H9 (cell line): ENCODE results near the gene TMEM151B. TPM values are rescaled to one million over a fixed set of nuclear protein-coding genes. Genes with fewer than 3 reads are reported as not detected.

Experiments
- DNase-seq: peaks from one replicate; pipeline ENCODE4 v3.0.0-alpha.2; 2017
- H2AFZ ChIP-seq: one replicate; pipeline ENCODE4 v1.6.1; 2013; ENCODE audit warnings: mild to moderate bottlenecking, low read length, control low read depth, moderate library complexity
- H2AK5ac ChIP-seq: 2 replicates; pipeline ENCODE4 v1.6.1; 2013; ENCODE audit warnings: low read length, control low read depth, mixed read lengths; ENCODE audit not compliant: insufficient read length
- H2BK120ac ChIP-seq: one replicate; pipeline ENCODE4 v1.6.1; 2013; ENCODE audit warnings: low read depth, mild to moderate bottlenecking, low read length, control low read depth, inconsistent platforms; ENCODE audit not compliant: poor library complexity, severe bottlenecking
- H2BK12ac ChIP-seq: 2 replicates; pipeline ENCODE4 v1.6.1; 2013; ENCODE audit warnings: low read length, control low read depth, mixed read lengths, low read depth; ENCODE audit not compliant: insufficient read length
- H2BK15ac ChIP-seq: 2 replicates; pipeline ENCODE4 v1.6.1; 2013; ENCODE audit warnings: low read depth, low read length, control low read depth
- H2BK20ac ChIP-seq: one replicate; pipeline ENCODE4 v1.6.1; 2013; ENCODE audit warnings: low read depth, mild to moderate bottlenecking, low read length, control low read depth, inconsistent platforms; ENCODE audit not compliant: poor library complexity, severe bottlenecking
- H2BK5ac ChIP-seq: 2 replicates; pipeline ENCODE4 v1.6.1; 2013; ENCODE audit warnings: low read length, control low read depth, mixed read lengths; ENCODE audit not compliant: insufficient read length
- H3K14ac ChIP-seq: 2 replicates; pipeline ENCODE4 v1.6.1; 2013; ENCODE audit warnings: low read length, control low read depth; ENCODE audit not compliant: insufficient read depth
- H3K18ac ChIP-seq: 2 replicates; pipeline ENCODE4 v1.6.1; 2013; ENCODE audit warnings: low read depth, mild to moderate bottlenecking, mixed read lengths, low read length, control low read depth; ENCODE audit not compliant: insufficient read length
- H3K23ac ChIP-seq: 2 replicates; pipeline ENCODE4 v1.6.1; 2013; ENCODE audit warnings: low read length, control low read depth, mixed read lengths, low read depth; ENCODE audit not compliant: insufficient read length
- H3K23me2 ChIP-seq: 2 replicates; pipeline ENCODE4 v1.6.1; 2013; ENCODE audit warnings: low read depth, mild to moderate bottlenecking, mixed read lengths, low read length, control low read depth; ENCODE audit not compliant: insufficient read length, poor library complexity, severe bottlenecking
- H3K27ac ChIP-seq: 2 replicates; pipeline ENCODE4 v1.5.1; 2013; ENCODE audit warnings: low read length, control low read depth, mixed read lengths, low read depth; ENCODE audit not compliant: insufficient read length
- H3K27me3 ChIP-seq: 2 replicates; pipeline ENCODE4 v1.6.1; 2013; ENCODE audit warnings: low read length, control low read depth, inconsistent platforms; ENCODE audit not compliant: insufficient read depth
- H3K4ac ChIP-seq: 2 replicates; pipeline ENCODE4 v1.6.1; 2013; ENCODE audit warnings: low read depth, mild to moderate bottlenecking, control low read depth, inconsistent platforms, low read length, moderate library complexity
- H3K4me1 ChIP-seq: 2 replicates; pipeline ENCODE4 v1.6.1; 2013; ENCODE audit warnings: low read length, control low read depth, inconsistent platforms; ENCODE audit not compliant: insufficient read depth
- H3K4me2 ChIP-seq: 2 replicates; pipeline ENCODE4 v1.6.1; 2013; ENCODE audit warnings: low read length, control low read depth, mixed read lengths; ENCODE audit not compliant: insufficient read length, insufficient read depth
- H3K56ac ChIP-seq: 2 replicates; pipeline ENCODE4 v1.6.1; 2013; ENCODE audit warnings: low read depth, mild to moderate bottlenecking, mixed read lengths, low read length, control low read depth; ENCODE audit not compliant: insufficient read length
- H3K79me1 ChIP-seq: 2 replicates; pipeline ENCODE4 v1.6.1; 2013; ENCODE audit warnings: low read depth, mild to moderate bottlenecking, moderate library complexity, low read length, control low read depth, inconsistent platforms; ENCODE audit not compliant: insufficient read depth, poor library complexity, severe bottlenecking
- H3K79me2 ChIP-seq: 2 replicates; pipeline ENCODE4 v1.6.1; 2013; ENCODE audit warnings: low read length, control low read depth, inconsistent platforms; ENCODE audit not compliant: insufficient read depth
- H3K9ac ChIP-seq: 2 replicates; pipeline ENCODE4 v1.6.1; 2013; ENCODE audit warnings: low read length, control low read depth, mixed read lengths; ENCODE audit not compliant: insufficient read length; ENCODE audit errors: extremely low read depth
- H3K9me3 ChIP-seq: one replicate; pipeline ENCODE4 v1.6.1; 2013; ENCODE audit warnings: low read depth, low read length, inconsistent platforms; ENCODE audit not compliant: control insufficient read depth
- H3T11ph ChIP-seq: one replicate; pipeline ENCODE4 v1.6.1; 2013; ENCODE audit warnings: mild to moderate bottlenecking, low read length, control low read depth, inconsistent platforms
- H4K20me1 ChIP-seq: one replicate; pipeline ENCODE4 v1.6.1; 2013; ENCODE audit not compliant: control insufficient read depth, insufficient read length, insufficient read depth
- H4K5ac ChIP-seq: 2 replicates; pipeline ENCODE4 v1.6.1; 2013; ENCODE audit warnings: low read depth, mild to moderate bottlenecking, mixed read lengths, low read length, control low read depth; ENCODE audit not compliant: insufficient read length
- H4K8ac ChIP-seq: replicated peaks from 2 replicates; pipeline ENCODE4 v1.6.1; 2013; ENCODE audit warnings: low read length, control low read depth, mixed read lengths, low read depth; ENCODE audit not compliant: insufficient read length
- H4K91ac ChIP-seq: 2 replicates; pipeline ENCODE4 v1.6.1; 2013; ENCODE audit warnings: low read depth, mild to moderate bottlenecking, moderate library complexity, mixed read lengths, low read length, control low read depth; ENCODE audit not compliant: insufficient read length
- H3K27ac Mint-ChIP-seq, 3 experiments: 2 replicates in 2 of 3; 3 replicates in 1 of 3; pipeline ENCODE4 v1.8.0; 2020 to 2021; ENCODE audit warnings: mixed read lengths in 3 of 3, mild to moderate bottlenecking in 1 of 3, moderate library complexity in 1 of 3
- H3K27me3 Mint-ChIP-seq: 2 replicates; pipeline ENCODE4 v1.8.0; 2021; ENCODE audit warnings: low read depth, mild to moderate bottlenecking, moderate library complexity, mixed read lengths
- H3K36me3 Mint-ChIP-seq, 3 experiments: 2 replicates in 2 of 3; 3 replicates in 1 of 3; pipeline ENCODE4 v1.8.0; 2020 to 2021; ENCODE audit warnings: low read depth in 3 of 3, mixed read lengths in 3 of 3; ENCODE audit not compliant: insufficient read depth in 1 of 3
- H3K4me1 Mint-ChIP-seq, 2 experiments: 2 replicates each; pipeline ENCODE4 v1.8.0; 2020; ENCODE audit warnings: mixed read lengths in 2 of 2
- H3K4me3 Mint-ChIP-seq, 2 experiments: 2 replicates in 1 of 2; 3 replicates in 1 of 2; pipeline ENCODE4 v1.8.0; 2020 to 2021; ENCODE audit warnings: mild to moderate bottlenecking in 2 of 2, mixed read lengths in 2 of 2, moderate library complexity in 1 of 2
- H3K9me3 Mint-ChIP-seq, 2 experiments: 2 replicates in 1 of 2; 3 replicates in 1 of 2; pipeline ENCODE4 v1.8.0; 2020; ENCODE audit warnings: mild to moderate bottlenecking in 2 of 2, mixed read lengths in 2 of 2, moderate library complexity in 1 of 2
- CTCF ChIP-seq: fragments of 200-600 bp; sonication (generic); conservative IDR thresholded peaks from 3 replicates; pipeline ENCODE4 v1.8.0; 2021; ENCODE audit warnings: antibody characterized with exemption, mild to moderate bottlenecking
- WGBS: extraction: QIAGEN DNeasy Blood & Tissue Kit; methylation state at CpG from one replicate; pipeline ENCODE4 v1.1.7; 2013; ENCODE audit warnings: missing lambda C conversion rate, low lambda C conversion rate, mixed read lengths; ENCODE audit not compliant: insufficient read length; ENCODE audit errors: extremely low coverage; 5-methylcytosine and 5-hydroxymethylcytosine counted together
- total RNA-seq: library from RNA; stranded (reverse); gene quantifications from 2 replicates; pipeline ENCODE4 v1.2.1, GENCODE V29; 2021

Gene TMEM151B
- total RNA-seq, 1 experiment from 2014 or later, result 2.4 TPM

- WGBS, result no CpG with 5 or more reads among the region's 4 CpGs
- no peak overlapping the region for H3K23ac ChIP-seq
- H3K4ac ChIP-seq, result no peak overlapping the region
- H3K79me1 ChIP-seq, result no peaks in the 10 kb centered on the region
- H4K20me1 ChIP-seq, result no peaks in the 10 kb centered on the region
- H3K4me3 Mint-ChIP-seq, result no peak overlapping the region
- H2BK120ac ChIP-seq, result no peak overlapping the region
- no peaks in the 10 kb centered on the region for H3K23me2 ChIP-seq
- H2BK12ac ChIP-seq, result no peak overlapping the region
- no peak overlapping the region for H3K27ac Mint-ChIP-seq
- H3K4me1 ChIP-seq, result no peaks in the 10 kb centered on the region
- no peak overlapping the region for H3K56ac ChIP-seq
- peaks cover 5% of the 10 kb centered on the region; the same call in 1 of the 2 replicates for H3K27me3 Mint-ChIP-seq
- H3K9me3 ChIP-seq, result no peaks in the 10 kb centered on the region
- no peak overlapping the region for H3K27ac ChIP-seq
- no peak overlapping the region for H3K18ac ChIP-seq
- H2AK5ac ChIP-seq, result no peak overlapping the region
- H3K9ac ChIP-seq, result no peak overlapping the region
- no peaks in the 10 kb centered on the region for H3K36me3 Mint-ChIP-seq
- H3K9me3 Mint-ChIP-seq, result no peaks in the 10 kb centered on the region
- DNase-seq, result no peak
- H2AFZ ChIP-seq, result no peak overlapping the region
- H2BK5ac ChIP-seq, result no peak overlapping the region
- no peaks in the 10 kb centered on the region for H3K79me2 ChIP-seq
- H4K8ac ChIP-seq, result no peak overlapping the region
- no peak overlapping the region for H3T11ph ChIP-seq
- peaks cover 1% of the 10 kb centered on the region in 2 experiments; a peak in 3 of 4 replicates for H3K4me1 Mint-ChIP-seq
- H4K91ac ChIP-seq, result no peak overlapping the region
- H3K27me3 ChIP-seq, result no peaks in the 10 kb centered on the region
- no peak overlapping the region for H2BK20ac ChIP-seq
- H3K14ac ChIP-seq, result no peak overlapping the region
- H4K5ac ChIP-seq, result peak overlapping the region; percentile 19
- H3K4me2 ChIP-seq, result no peak overlapping the region
- H2BK15ac ChIP-seq, result no peak overlapping the region
- TF ChIP-seq CTCF, result no peak
These were observed 85.4 kb downstream of the TMEM151B start for GRCh38 chr6:44355640-44356039.
